IMR-90 (cell line): ENCODE data around the gene CASP6. TPM values are rescaled to one million over a fixed set of nuclear protein-coding genes. Genes with fewer than 3 reads are reported as not detected.

ENCODE experiments used
- ATAC-seq: fragments of 200-7000 bp; cut with Tn5 transposase; 2 replicates; pipeline ENCODE4 v1.9.1; 2020; ENCODE audit warnings: low read depth, mild to moderate bottlenecking, moderate library complexity
- BruUV-seq: library from RNA; stranded (reverse); fragments of 400-500 nt; replicated peaks from 2 replicates; lab custom pipeline; 2021; lab: Mats Ljungman, UMichigan
- CTCF ChIA-PET: fragments of 300-600 bp; formaldehyde crosslinking; extraction: SDS; loops from one replicate; lab custom pipeline; 2021; ENCODE audit warnings: antibody characterized with exemption; lab: Yijun Ruan, JAX
- POLR2A ChIA-PET: fragments of 300-600 bp; sonication (Branson Sonifier 250); formaldehyde crosslinking; loops from one replicate; lab custom pipeline; 2022; ENCODE audit warnings: antibody characterized with exemption; ENCODE audit not compliant: unreplicated experiment; lab: Charles Lee
- DNase-seq: peaks from one replicate; pipeline ENCODE4 v3.0.0; 2013
- H2AFZ ChIP-seq: replicated peaks from 2 replicates; pipeline ENCODE3; 2013; ENCODE audit warnings: low read length, mild to moderate bottlenecking; ENCODE audit not compliant: poor library complexity
- H2AK5ac ChIP-seq: 2 replicates; pipeline ENCODE4 v1.6.1; 2013; ENCODE audit warnings: low read depth, low read length, inconsistent platforms
- H2AK9ac ChIP-seq: replicated peaks from 2 replicates; pipeline ENCODE3; 2013; ENCODE audit warnings: mild to moderate bottlenecking, low read depth, low read length, moderate library complexity; ENCODE audit not compliant: poor library complexity
- H2BK120ac ChIP-seq: 2 replicates; pipeline ENCODE4 v1.6.1; 2013; ENCODE audit warnings: low read depth, low read length, inconsistent platforms
- H2BK15ac ChIP-seq: 3 replicates; pipeline ENCODE4 v1.6.1; 2013; ENCODE audit warnings: low read depth, low read length, inconsistent platforms
- H2BK20ac ChIP-seq: 2 replicates; pipeline ENCODE4 v1.6.1; 2013; ENCODE audit warnings: low read depth, mild to moderate bottlenecking, inconsistent platforms, low read length, moderate library complexity
- H2BK5ac ChIP-seq: 2 replicates; pipeline ENCODE4 v1.6.1; 2013; ENCODE audit warnings: mild to moderate bottlenecking, low read depth, low read length, inconsistent platforms; ENCODE audit not compliant: poor library complexity, severe bottlenecking
- H3K14ac ChIP-seq: replicated peaks from 2 replicates; pipeline ENCODE4 v1.6.1; 2013; ENCODE audit warnings: low read depth, low read length, inconsistent platforms
- H3K18ac ChIP-seq: 2 replicates; pipeline ENCODE4 v1.6.1; 2013; ENCODE audit warnings: low read depth, low read length, control low read depth
- H3K23ac ChIP-seq: 2 replicates; pipeline ENCODE4 v1.6.1; 2013; ENCODE audit warnings: low read depth, low read length, inconsistent platforms
- H3K27ac ChIP-seq: 2 replicates; pipeline ENCODE4 v1.5.1; 2013; ENCODE audit warnings: mild to moderate bottlenecking, control low read depth, low read length; ENCODE audit not compliant: insufficient read depth
- H3K27me3 ChIP-seq: 2 replicates; pipeline ENCODE4 v1.6.1; 2013; ENCODE audit warnings: low read length; ENCODE audit not compliant: control insufficient read depth, insufficient read depth
- H3K36me3 ChIP-seq: 2 replicates; pipeline ENCODE4 v1.6.1; 2013; ENCODE audit warnings: low read length, mixed read lengths; ENCODE audit not compliant: control insufficient read depth, insufficient read depth
- H3K4ac ChIP-seq: 2 replicates; pipeline ENCODE4 v1.6.1; 2013; ENCODE audit warnings: low read depth, low read length, inconsistent platforms
- H3K4me1 ChIP-seq: 2 replicates; pipeline ENCODE4 v1.6.1; 2013; ENCODE audit warnings: low read length, mixed read lengths; ENCODE audit not compliant: control insufficient read depth, insufficient read depth
- H3K4me2 ChIP-seq: 2 replicates; pipeline ENCODE4 v1.6.1; 2013; ENCODE audit warnings: low read depth, mild to moderate bottlenecking, control low read depth, low read length, moderate library complexity
- H3K4me3 ChIP-seq: 2 replicates; pipeline ENCODE4 v1.5.1; 2013; ENCODE audit warnings: low read depth, mild to moderate bottlenecking, control low read depth, low read length, moderate library complexity; ENCODE audit not compliant: insufficient read depth
- H3K56ac ChIP-seq: 2 replicates; pipeline ENCODE4 v1.6.1; 2013; ENCODE audit warnings: low read length, inconsistent platforms; ENCODE audit not compliant: insufficient read depth; ENCODE audit errors: extremely low read depth
- H3K79me1 ChIP-seq, 2 experiments: 2 replicates each; pipeline ENCODE4 v1.6.1; 2013; ENCODE audit warnings: low read length in 2 of 2, inconsistent platforms in 1 of 2, low read depth in 1 of 2
- H3K9ac ChIP-seq: 2 replicates; pipeline ENCODE4 v1.6.1; 2013; ENCODE audit warnings: low read depth, low read length, control low read depth
- H3K9me1 ChIP-seq: 2 replicates; pipeline ENCODE4 v1.6.1; 2013; ENCODE audit warnings: low read length, inconsistent platforms; ENCODE audit not compliant: insufficient read depth
- H3K9me3 ChIP-seq: 2 replicates; pipeline ENCODE4 v1.6.1; 2013; ENCODE audit warnings: low read length; ENCODE audit not compliant: control insufficient read depth, insufficient read depth
- H4K20me1 ChIP-seq: 2 replicates; pipeline ENCODE4 v1.6.1; 2013; ENCODE audit warnings: low read length, inconsistent platforms; ENCODE audit not compliant: insufficient read depth
- H4K5ac ChIP-seq: 2 replicates; pipeline ENCODE4 v1.6.1; 2013; ENCODE audit warnings: mild to moderate bottlenecking, low read depth, low read length, control low read depth
- H4K8ac ChIP-seq, 2 experiments: 2 replicates each; pipeline ENCODE4 v1.6.1; 2013; ENCODE audit warnings: low read depth in 2 of 2, low read length in 2 of 2, control low read depth in 1 of 2, inconsistent platforms in 1 of 2
- H4K91ac ChIP-seq: 2 replicates; pipeline ENCODE4 v1.6.1; 2013; ENCODE audit warnings: low read depth, low read length, inconsistent platforms; ENCODE audit not compliant: insufficient read depth
- CEBPB ChIP-seq: IDR thresholded peaks from 2 replicates; pipeline ENCODE4 v1.6.1; 2012; ENCODE audit warnings: low read depth, low read length, improper control_type of control experiment
- RFX5 ChIP-seq: IDR thresholded peaks from 2 replicates; pipeline ENCODE4 v1.8.0; 2012; ENCODE audit warnings: low read depth, mild to moderate bottlenecking, low read length, moderate library complexity
- WGBS, 2 experiments: methylation state at CpG; one replicate each; pipeline versions ENCODE4 v1.1.5 to v1.1.7; 2013; ENCODE audit warnings: missing lambda C conversion rate in 2 of 2; ENCODE audit not compliant: insufficient read length in 1 of 2; ENCODE audit errors: extremely low coverage in 2 of 2; 5-methylcytosine and 5-hydroxymethylcytosine counted together
- dilution Hi-C: fragments of 300-500 bp; cut with HindIII; formaldehyde crosslinking; loops from one replicate; pipeline ENCODE4 v1.14.3; 2018; ENCODE audit warnings: low sequenced_read_pairs; ENCODE audit not compliant: unreplicated experiment
- in situ Hi-C: fragments of 300-500 bp; cut with MboI; formaldehyde crosslinking; loops from 3 replicates; pipeline ENCODE4 v1.14.3; 2019; ENCODE audit warnings: low sequenced_read_pairs, inconsistent platforms, mixed read lengths
- intact Hi-C: fragments of 100-400 bp; cut with micrococcal nuclease; formaldehyde crosslinking; loops from 2 replicates; pipeline ENCODE4 v1.10.0; 2022
- polyA plus RNA-seq, 3 experiments: library from polyadenylated mRNA; depleted of rRNA; stranded (reverse); fragments of >200 nt; gene quantifications; 2 replicates each; pipeline ENCODE4 v1.2.3, GENCODE V29; 2012; ENCODE audit warnings: low replicate concordance in 1 of 3
- total RNA-seq: library from RNA; depleted of rRNA; stranded (reverse); fragments of >200 nt; gene quantifications from 2 replicates; pipeline ENCODE4 v1.2.3, GENCODE V29; 2012

Gene CASP6
- total and polyA plus RNA-seq, 2 of the 4 experiments (the other 2 are of a cell fraction): 25.0 to 44.1 TPM

- POLR2A ChIA-PET: no interaction called here
- Histone ChIP-seq H3K36me3 (no peaks in the 10 kb centered on the region), H3K56ac (no peak overlapping the region), H4K5ac (peak overlapping the region; percentile 7; the same call in 1 of the 2 replicates), H2AK9ac (peak overlapping the region; percentile 44), H3K4me1 (peaks cover 5% of the 10 kb centered on the region; the same call in 1 of the 2 replicates), H3K18ac (no peak overlapping the region), H4K8ac (peak overlapping the region; percentile 69 to 94; a peak in 2 of 4 replicates), H3K79me1 (peaks cover 17 to 19% of the 10 kb centered on the region in 2 experiments), H3K4me3 (peak overlapping the region; percentile 93), H2BK15ac (no peak overlapping the region), H4K20me1 (no peaks in the 10 kb centered on the region), H3K9me1 (peaks cover 4% of the 10 kb centered on the region), H3K4ac (no peak overlapping the region), H3K14ac (0 out of 2 replicates have a peak overlapping the region, but pooled peaks have one; percentile 3), H2BK120ac (no peak overlapping the region), H2BK5ac (no peak overlapping the region), H3K4me2 (peak overlapping the region; percentile 100), H2AK5ac (no peak overlapping the region), H3K23ac (peak overlapping the region; percentile 31), H2BK20ac (no peak overlapping the region), H3K27me3 (no peaks in the 10 kb centered on the region), H3K9ac (peak overlapping the region; percentile 62), H3K27ac (no peak overlapping the region; the same call in 1 of the 2 replicates), H3K9me3 (no peaks in the 10 kb centered on the region), H2AFZ (peak overlapping the region; percentile 99), H4K91ac (0 out of 2 replicates have a peak overlapping the region, but pooled peaks have one; percentile 34)
- dilution Hi-C loops: no loop called here
- TF ChIP-seq CEBPB (peak; percentile 30; the same call in 1 of the 2 replicates), RFX5 (no peak)
- CTCF ChIA-PET: no interaction called here
- ATAC-seq (no peak; the same call in 1 of the 2 replicates), DNase-seq (peak; percentile 7)
- BruUV-seq: no TSS peak
- 2% methylated on average over 9 of the region's 25 CpGs; no CpG with 5 or more reads in 1 of the 2 experiments for WGBS, 2 experiments
- intact Hi-C loops: loop anchor here (2.0 kb wide), 1 partner anchor 26 kb away; the partner anchor contains the start of gene CASP6
- in situ Hi-C loops: loop anchor here (10.0 kb wide), 1 partner anchor 294 kb away; the partner anchor contains the start of gene SEC24B
These were observed 26.0 kb upstream of the CASP6 start for GRCh38 chr4:109729117-109729717.
